GM13976 (cell line): ENCODE measurements around the gene ILF3.

ENCODE experiments used
- DNase-seq: peaks from one replicate; pipeline ENCODE4 v3.0.0; 2012; ENCODE audit warnings: low spot score
- CTCF ChIP-seq: IDR thresholded peaks from 2 replicates; pipeline ENCODE4 v1.5.1; 2012; ENCODE audit warnings: borderline replicate concordance, mild to moderate bottlenecking; ENCODE audit not compliant: insufficient read depth; ENCODE audit errors: extremely low read depth, missing control alignments, control extremely low read depth
- in situ Hi-C: fragments of 300-500 bp; cut with MboI; formaldehyde crosslinking; loops from one replicate; pipeline ENCODE4 v1.12.0; 2022; ENCODE audit warnings: low sequenced_read_pairs, mixed read lengths, inconsistent platforms; ENCODE audit not compliant: unreplicated experiment

The ILF3 gene

GRCh38 chr19:10706990-10707389 lies 52.8 kb downstream of the ILF3 start:
- in situ Hi-C loops, result no loop called here
- DNase-seq, result no peak
- TF ChIP-seq CTCF, result no peak

GRCh38 chr19:10707440-10707839 lies 53.3 kb downstream of the ILF3 start:
- no peak for DNase-seq

DNA sequence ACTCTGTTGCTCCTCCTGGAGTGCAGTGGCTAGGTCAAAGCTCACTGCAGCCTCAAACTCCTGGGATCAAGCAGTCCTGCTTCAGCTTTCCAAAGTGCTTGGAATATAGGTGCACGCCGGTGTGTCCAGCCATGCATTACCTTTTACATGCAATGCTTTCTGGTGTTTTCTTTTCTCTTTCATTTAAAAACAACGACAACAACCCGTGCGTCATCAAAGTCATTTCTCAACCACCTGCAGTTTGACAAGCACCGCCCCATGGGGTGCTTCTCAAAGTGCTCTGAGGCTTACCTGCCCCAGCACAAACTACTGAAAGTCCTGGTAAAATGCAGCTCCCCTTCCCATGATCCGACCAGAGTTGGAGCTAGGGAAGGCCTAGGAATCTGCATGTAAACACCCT lies 54.1 kb downstream of the ILF3 start:
- in situ Hi-C loops, result no loop called here
- TF ChIP-seq CTCF, result no peak
- no peak for DNase-seq

More at GRCh38 chr19:10707440-10707839, 53.3 kb downstream of the ILF3 start:
- in situ Hi-C loops, result no loop called here
- no peak for TF ChIP-seq CTCF

- no peak for DNase-seq
- TF ChIP-seq CTCF, result no peak
- in situ Hi-C loops, result no loop called here
These were observed 57.9 kb downstream of the ILF3 start for GRCh38 chr19:10712045-10712444.

GRCh38 chr19:10712754-10713153 lies 58.6 kb downstream of the ILF3 start:
- no peak for DNase-seq
- in situ Hi-C loops, result no loop called here
- no peak for TF ChIP-seq CTCF

GRCh38 chr19:10713317-10713716 lies 59.2 kb downstream of the ILF3 start:
- TF ChIP-seq CTCF, result no peak
- no peak for DNase-seq
- in situ Hi-C loops, result no loop called here

GRCh38 chr19:10717054-10717355 lies 62.9 kb downstream of the ILF3 start:
- TF ChIP-seq CTCF, result no peak
- no peak for DNase-seq
- in situ Hi-C loops, result no loop called here
